H1 (cell line): ENCODE data around the gene SHISA7. TPM values are rescaled to one million over a fixed set of nuclear protein-coding genes. Genes with fewer than 3 reads are reported as not detected.
A peak's percentile ranks its signal among the peaks of the same experiment; 100 is the strongest.

ENCODE experiments used
- CTCF ChIA-PET: fragments of 300-600 bp; sonication (Branson Sonifier 250); formaldehyde crosslinking; loops from one replicate; lab custom pipeline; 2021; ENCODE audit not compliant: partially characterized antibody; lab: Charles Lee
- POLR2A ChIA-PET: fragments of 300-600 bp; sonication (Branson Sonifier 250); formaldehyde crosslinking; loops from one replicate; lab custom pipeline; 2021; ENCODE audit warnings: inconsistent platforms; ENCODE audit not compliant: partially characterized antibody; lab: Charles Lee
- DNase-seq, 2 experiments: peaks; one replicate each; pipeline versions ENCODE4 v3.0.0 to v3.0.0-alpha.2; 2010 to 2022; ENCODE audit warnings: low spot score in 2 of 2, low read depth in 1 of 2, mixed read lengths in 1 of 2
- FAIRE-seq: peaks from 2 replicates; lab custom pipeline; 2011; peaks lifted over from hg19 to GRCh38; lab: Jason Lieb, UNC
- H2AFZ ChIP-seq: 2 replicates; pipeline ENCODE4 v1.8.1; 2012; ENCODE audit warnings: low read length, inconsistent platforms
- H2AK5ac ChIP-seq: 2 replicates; pipeline ENCODE4 v1.6.1; 2013; ENCODE audit warnings: low read depth, low read length
- H2BK120ac ChIP-seq: replicated peaks from 2 replicates; pipeline ENCODE3; 2013; ENCODE audit warnings: low read depth, low read length, inconsistent platforms
- H2BK12ac ChIP-seq: 2 replicates; pipeline ENCODE4 v1.6.1; 2013; ENCODE audit warnings: low read depth, low read length
- H2BK15ac ChIP-seq: 2 replicates; pipeline ENCODE4 v1.6.1; 2013; ENCODE audit warnings: low read length
- H2BK20ac ChIP-seq: 2 replicates; pipeline ENCODE4 v1.6.1; 2013; ENCODE audit warnings: low read length
- H2BK5ac ChIP-seq: 2 replicates; pipeline ENCODE4 v1.6.1; 2013; ENCODE audit warnings: low read depth, low read length
- H3K14ac ChIP-seq: 2 replicates; pipeline ENCODE4 v1.6.1; 2013; ENCODE audit warnings: inconsistent platforms; ENCODE audit not compliant: insufficient read length
- H3K18ac ChIP-seq: 2 replicates; pipeline ENCODE4 v1.6.1; 2013; ENCODE audit warnings: low read length; ENCODE audit errors: extremely low read depth
- H3K23ac ChIP-seq: 2 replicates; pipeline ENCODE4 v1.6.1; 2013; ENCODE audit warnings: inconsistent platforms; ENCODE audit not compliant: insufficient read length
- H3K23me2 ChIP-seq: 2 replicates; pipeline ENCODE4 v1.6.1; 2013; ENCODE audit warnings: low read depth, low read length
- H3K27ac ChIP-seq: 2 replicates; pipeline ENCODE4 v1.6.1; 2011; ENCODE audit warnings: low read depth, low read length, inconsistent platforms
- H3K27me3 ChIP-seq, 4 experiments: replicated peaks in 1 of 4; 1 replicate in 1 of 4; 2 replicates in 3 of 4; pipeline versions ENCODE4 v1.6.1 to v1.8.1; 2011 to 2013; ENCODE audit warnings: low read length in 3 of 4, mild to moderate bottlenecking in 3 of 4, inconsistent platforms in 2 of 4, mixed read lengths in 2 of 4, moderate library complexity in 1 of 4; ENCODE audit not compliant: control insufficient read depth in 3 of 4, insufficient read depth in 3 of 4; ENCODE audit errors: extremely low read depth in 1 of 4
- H3K36me3 ChIP-seq, 4 experiments: 2 replicates each; pipeline versions ENCODE4 v1.6.1 to v1.8.1; 2011 to 2013; ENCODE audit warnings: mild to moderate bottlenecking in 4 of 4, low read length in 3 of 4, moderate library complexity in 2 of 4, control low read depth in 1 of 4, inconsistent platforms in 1 of 4; ENCODE audit not compliant: insufficient read depth in 4 of 4, control insufficient read depth in 2 of 4
- H3K4ac ChIP-seq: replicated peaks from 2 replicates; pipeline ENCODE3; 2013; ENCODE audit warnings: low read length, low read depth, mixed read lengths, inconsistent platforms; ENCODE audit not compliant: insufficient read length
- H3K4me1 ChIP-seq, 4 experiments: replicated peaks in 1 of 4; 1 replicate in 1 of 4; 2 replicates in 3 of 4; pipeline versions ENCODE4 v1.6.1 to v1.8.1; 2011 to 2013; ENCODE audit warnings: low read length in 3 of 4, inconsistent platforms in 2 of 4, mixed read lengths in 1 of 4; ENCODE audit not compliant: insufficient read depth in 4 of 4, control insufficient read depth in 3 of 4
- H3K4me2 ChIP-seq, 2 experiments: 2 replicates each; pipeline versions ENCODE4 v1.6.1 to v1.8.1; 2011 to 2013; ENCODE audit warnings: low read depth in 2 of 2, low read length in 2 of 2, control low read depth in 1 of 2, inconsistent platforms in 1 of 2, mild to moderate bottlenecking in 1 of 2; ENCODE audit not compliant: insufficient read depth in 1 of 2
- H3K4me3 ChIP-seq, 4 experiments: fragments of 200-600, 300-600 bp in 1 of 4; sonication (generic), shearing (Covaris generic), sonication (Bioruptor Twin) in 1 of 4; 2 replicates each; pipeline versions ENCODE4 v1.5.1 to v1.8.1; 2011 to 2016; ENCODE audit warnings: low read length in 4 of 4, low read depth in 3 of 4, control low read depth in 2 of 4, inconsistent platforms in 2 of 4, mild to moderate bottlenecking in 2 of 4, mixed read lengths in 1 of 4, moderate library complexity in 1 of 4; ENCODE audit not compliant: insufficient read depth in 2 of 4; ENCODE audit errors: extremely low read depth in 1 of 4
- H3K56ac ChIP-seq: replicated peaks from 2 replicates; pipeline ENCODE3; 2013; ENCODE audit warnings: low read depth, mild to moderate bottlenecking, mixed read lengths, low read length, inconsistent platforms; ENCODE audit not compliant: insufficient read length
- H3K79me1 ChIP-seq: 2 replicates; pipeline ENCODE4 v1.6.1; 2013; ENCODE audit warnings: low read depth, low read length, control low read depth
- H3K79me2 ChIP-seq, 2 experiments: 2 replicates each; pipeline versions ENCODE4 v1.6.1 to v1.8.1; 2012 to 2013; ENCODE audit warnings: low read length in 2 of 2, mild to moderate bottlenecking in 2 of 2, inconsistent platforms in 1 of 2; ENCODE audit not compliant: insufficient read depth in 2 of 2, control insufficient read depth in 1 of 2
- H3K9ac ChIP-seq, 4 experiments: replicated peaks in 1 of 4; 1 replicate in 1 of 4; 2 replicates in 3 of 4; pipeline versions ENCODE4 v1.6.1 to v1.8.1; 2011 to 2013; ENCODE audit warnings: low read depth in 3 of 4, low read length in 3 of 4, control low read depth in 2 of 4, mild to moderate bottlenecking in 2 of 4, moderate library complexity in 2 of 4, inconsistent platforms in 1 of 4; ENCODE audit errors: extremely low read depth in 1 of 4
- H3K9me3 ChIP-seq, 2 experiments: 2 replicates each; pipeline versions ENCODE4 v1.6.1 to v1.8.1; 2012 to 2013; ENCODE audit warnings: mild to moderate bottlenecking in 2 of 2, moderate library complexity in 2 of 2, control low read depth in 1 of 2, inconsistent platforms in 1 of 2, low read depth in 1 of 2, low read length in 1 of 2, mixed read lengths in 1 of 2; ENCODE audit not compliant: insufficient read depth in 2 of 2
- H4K20me1 ChIP-seq, 2 experiments: replicated peaks in 1 of 2; 2 replicates each; pipeline versions ENCODE3 to v1.8.1; 2011 to 2013; ENCODE audit warnings: inconsistent platforms in 2 of 2, low read length in 2 of 2, mild to moderate bottlenecking in 1 of 2; ENCODE audit not compliant: insufficient read depth in 2 of 2, control insufficient read depth in 1 of 2
- H4K5ac ChIP-seq: 2 replicates; pipeline ENCODE4 v1.6.1; 2013; ENCODE audit warnings: low read length, low read depth, mixed read lengths, inconsistent platforms; ENCODE audit not compliant: insufficient read length
- H4K8ac ChIP-seq: 2 replicates; pipeline ENCODE4 v1.8.0; 2013; ENCODE audit warnings: mild to moderate bottlenecking, moderate library complexity, low read length, inconsistent platforms; ENCODE audit not compliant: insufficient read depth; ENCODE audit errors: extremely low read depth
- H4K91ac ChIP-seq: replicated peaks from 2 replicates; pipeline ENCODE3; 2013; ENCODE audit warnings: low read length, mixed read lengths, inconsistent platforms; ENCODE audit not compliant: insufficient read length
- ASH2L ChIP-seq: fragments of 200-600, 300-600 bp; sonication (generic); IDR thresholded peaks from one replicate; pipeline ENCODE4 v1.7.1; 2017; ENCODE audit warnings: low read length
- EP300 ChIP-seq, 2 experiments: IDR thresholded peaks; 1 replicate in 1 of 2; 2 replicates in 1 of 2; pipeline ENCODE4 v1.6.1; 2011 to 2012; ENCODE audit warnings: low read depth in 2 of 2, low read length in 2 of 2, mild to moderate bottlenecking in 2 of 2, borderline replicate concordance in 1 of 2, inconsistent platforms in 1 of 2, moderate library complexity in 1 of 2
- KDM4A ChIP-seq: IDR thresholded peaks from one replicate; pipeline ENCODE4 v1.7.1; 2012; ENCODE audit warnings: low read depth, mild to moderate bottlenecking, moderate library complexity, low read length, inconsistent platforms; ENCODE audit not compliant: severe bottlenecking
- KDM5A ChIP-seq: fragments of 200-600 bp; IDR thresholded peaks from 2 replicates; pipeline ENCODE4 v1.7.1; 2012; ENCODE audit warnings: mild to moderate bottlenecking, low read length, inconsistent platforms, mixed read lengths
- TCF12 ChIP-seq: IDR thresholded peaks from 2 replicates; pipeline ENCODE4 v1.6.1; 2011; ENCODE audit warnings: low read depth, mild to moderate bottlenecking, low read length
- WGBS, 2 experiments: shearing (Covaris generic) in 1 of 2; methylation state at CpG; one replicate each; pipeline versions ENCODE4 v1.1.6 to v1.1.7; 2013 to 2015; ENCODE audit warnings: low lambda C conversion rate in 2 of 2, mixed read lengths in 2 of 2, inconsistent platforms in 1 of 2, low coverage in 1 of 2, missing lambda C conversion rate in 1 of 2; ENCODE audit not compliant: insufficient replicate concordance in 2 of 2, insufficient coverage in 1 of 2, insufficient read length in 1 of 2; ENCODE audit errors: extremely low coverage in 1 of 2, missing lambda C conversion rate in 1 of 2; 5-methylcytosine and 5-hydroxymethylcytosine counted together
- polyA plus RNA-seq, 7 experiments: library from polyadenylated mRNA; depleted of rRNA in 3 of 7; stranded (reverse) in 5 of 7; unstranded in 2 of 7; fragments of >200 nt in 5 of 7; fragments of 200-250 nt in 2 of 7; gene quantifications; 1 replicate in 5 of 7; 2 replicates in 1 of 7; 4 replicates in 1 of 7; pipeline versions ENCODE4 v1.2.1 to v1.2.3, GENCODE V29; 2011 to 2013; ENCODE audit warnings: missing spikeins in 2 of 7, mixed read lengths in 2 of 7
- total RNA-seq: library from RNA; stranded (reverse); fragmentation: NEBNext Ultra II Directional; extraction: Animal tissue kit (Norgen Biotek cat#: 25700); gene quantifications from 2 replicates; pipeline ENCODE4 v1.2.1, GENCODE V29; 2021

Gene SHISA7
- total and polyA plus RNA-seq, 2 of the 8 experiments (the other 6 are each of a cell fraction or from before 2014, with no cell fraction given), result 0.76 to 1.0 TPM

GRCh38 chr19:55464039-55464661, 21.1 kb upstream of the SHISA7 start:
- Histone ChIP-seq H2BK20ac (peak overlapping the region; percentile 67; the same call in 1 of the 2 replicates), H4K8ac (peak overlapping the region; percentile 87), H3K27ac (no peak overlapping the region), H3K4ac (peak overlapping the region; percentile 88), H2BK15ac (peak overlapping the region; percentile 72; the same call in 1 of the 2 replicates), H3K4me3 (no peak overlapping the region), H3K79me1 (peaks cover 5% of the 10 kb centered on the region), H3K9me3 (no peaks in the 10 kb centered on the region), H3K36me3 (no peaks in the 10 kb centered on the region), H3K14ac (no peak overlapping the region), H3K27me3 (no peaks in the 10 kb centered on the region; a peak in 1 of 7 replicates), H4K5ac (peak overlapping the region; percentile 13), H2BK120ac (no peak overlapping the region), H3K4me1 (peaks cover 3 to 26% (median 17%) of the 10 kb centered on the region in 4 experiments), H3K23me2 (peaks cover 1% of the 10 kb centered on the region; the same call in 1 of the 2 replicates), H3K79me2 (peaks cover 0 to 11% of the 10 kb centered on the region in 2 experiments; a peak in 2 of 4 replicates), H3K23ac (no peak overlapping the region)
- WGBS, 2 experiments, result 78% methylated on average over 21 of the region's 23 CpGs; no CpG with 5 or more reads in 1 of the 2 experiments
- CTCF ChIA-PET, result interaction anchor here (1.5 kb wide), 1 partner anchor 9 kb away, joined by 3 read pairs; no protein-coding TSS in a partner anchor
- TF ChIP-seq TCF12 (no peak), EP300 (IDR thresholded peaks at IDR 0.05; ENCODE audit: borderline replicate concordance in 1 of 2, low read depth in 2 of 2, low read length in 2 of 2) (no peak), ASH2L (no peak), KDM4A (no peak), KDM5A (no peak)
- TF ChIP-seq, all 59 proteins: peak for 0
- Histone ChIP-seq H2BK12ac (peak overlapping the region; percentile 94; the same call in 1 of the 2 replicates), H3K4me2 (peak overlapping the region; percentile 22 to 26; a peak in 1 of 4 replicates), H3K56ac (peak overlapping the region; percentile 20), H3K18ac (peak overlapping the region; percentile 60), H2AFZ (no peak overlapping the region), H4K20me1 (no peaks in the 10 kb centered on the region), H2AK5ac (0 out of 2 replicates have a peak overlapping the region, but pooled peaks have one; percentile 17), H4K91ac (peak overlapping the region; percentile 89), H2BK5ac (peak overlapping the region; percentile 20; the same call in 1 of the 2 replicates), H3K9ac (no peak overlapping the region)
- DNase-seq, result peak in 1 of 2 experiments; percentile 44
- FAIRE-seq, result no peak
- POLR2A ChIA-PET, result interaction anchor here (1.3 to 2.9 kb wide), 2 partner anchors 13 to 56 kb away, joined by 3 to 8 read pairs; partner anchors contain the start of genes UBE2S and ZNF628
